Spleen (tissue), 11 donors: Measurements from ENCODE around the gene KRAS. TPM values are rescaled to one million over a fixed set of nuclear protein-coding genes. Genes with fewer than 3 reads are reported as not detected.

Experiments
- DNase-seq: peaks from one replicate; pipeline ENCODE4 v3.0.0-alpha.2; 2020
- H3K27ac ChIP-seq, 8 donors: fragments of 200-600 bp; sonication (generic) in 7 of 8; 1 replicate in 4 of 8; 2 replicates in 4 of 8; pipeline versions ENCODE4 v1.5.0 to v1.8.0; 2016 to 2021; ENCODE audit warnings: inconsistent platforms in 4 of 8, mild to moderate bottlenecking in 4 of 8, moderate library complexity in 1 of 8
- H3K27me3 ChIP-seq, 7 donors: fragments of 200-600 bp; sonication (generic) in 6 of 7; replicated peaks in 1 of 7; 1 replicate in 4 of 7; 2 replicates in 3 of 7; pipeline versions ENCODE4 v1.5.0 to v1.8.0; 2016 to 2021; ENCODE audit warnings: inconsistent platforms in 3 of 7, mild to moderate bottlenecking in 1 of 7
- H3K36me3 ChIP-seq, 6 donors: fragments of 200-600 bp; sonication (generic) in 5 of 6; 1 replicate in 4 of 6; 2 replicates in 2 of 6; pipeline versions ENCODE4 v1.5.0 to v1.8.0; 2016 to 2021; ENCODE audit warnings: inconsistent platforms in 2 of 6
- H3K4me1 ChIP-seq, 6 donors: fragments of 200-600 bp; sonication (generic) in 5 of 6; 1 replicate in 3 of 6; 2 replicates in 3 of 6; pipeline versions ENCODE4 v1.5.0 to v1.8.0; 2016 to 2021; ENCODE audit warnings: inconsistent platforms in 3 of 6
- H3K4me3 ChIP-seq, 8 donors: fragments of 200-600 bp; sonication (generic) in 7 of 8; 1 replicate in 4 of 8; 2 replicates in 4 of 8; pipeline versions ENCODE4 v1.5.0 to v1.8.0; 2016 to 2021; ENCODE audit warnings: inconsistent platforms in 4 of 8, mild to moderate bottlenecking in 4 of 8, moderate library complexity in 2 of 8
- H3K9me3 ChIP-seq, 8 donors: fragments of 200-600 bp; sonication (generic) in 7 of 8; 1 replicate in 4 of 8; 2 replicates in 4 of 8; pipeline versions ENCODE4 v1.5.0 to v1.8.0; 2016 to 2021; ENCODE audit warnings: inconsistent platforms in 4 of 8
- CTCF ChIP-seq, 11 experiments: fragments of 200-600 bp in 7 of 11; fragments of 450-650 bp in 4 of 11; sonication (generic) in 4 of 11; IDR thresholded peaks in 8 of 11; conservative IDR thresholded peaks in 3 of 11; 1 replicate in 7 of 11; 2 replicates in 4 of 11; pipeline versions ENCODE4 v1.4.0 to v1.8.0; 2016 to 2021; ENCODE audit warnings: antibody characterized with exemption in 11 of 11, inconsistent platforms in 4 of 11, mild to moderate bottlenecking in 1 of 11
- POLR2A ChIP-seq, 3 donors: fragments of 450-650 bp; IDR thresholded peaks; one replicate each; pipeline ENCODE4 v1.5.1; 2017; ENCODE audit warnings: antibody characterized with exemption in 3 of 3, mild to moderate bottlenecking in 1 of 3
- POLR2AphosphoS5 ChIP-seq, 3 donors: sonication (generic); formaldehyde crosslinking; IDR thresholded peaks; one replicate each; pipeline ENCODE4 v1.5.1; 2017; ENCODE audit warnings: antibody characterized with exemption in 3 of 3
- WGBS, 5 donors: extraction: QIAGEN DNeasy Blood & Tissue Kit in 3 of 5; methylation state at CpG; one replicate each; pipeline versions ENCODE4 v1.1.5 to v1.1.7; 2013 to 2018; 5-methylcytosine and 5-hydroxymethylcytosine counted together
- intact Hi-C: fragments of 100-400 bp; cut with DNase I; formaldehyde crosslinking; loops from one replicate; pipeline ENCODE4 v1.15.0; 2023; ENCODE audit warnings: low total_unique reads
- polyA plus RNA-seq, 3 donors: library from polyadenylated mRNA; stranded (reverse); fragments of 200-250 nt; gene quantifications; one replicate each; pipeline ENCODE4 v1.2.1, GENCODE V29; 2013
- total RNA-seq, 7 donors: library from RNA; depleted of rRNA in 3 of 7; stranded (reverse); fragments of >200 nt in 3 of 7; fragmentation: NEBNext Ultra II Directional in 4 of 7; extraction: Animal tissue kit (Norgen Biotek cat#: 25700) in 4 of 7; gene quantifications; one replicate each; pipeline versions ENCODE4 v1.1.0 to v1.2.1, GENCODE V29; 2016 to 2021
- donor health status: healthy with polysubstance abuse.
- donor health status: DM: no; HTN: no; CAD: no; lungs with moderate emphysema.
- donor health status: DM: no; HTN: no; CAD: no.
- donor health status: Bipolar disorder and iron deficiency.
- donor health status: healthy.
- donor health status: DM: no; HTN: no; CAD: no.
- donor health status: DM: yes; HTN: yes; CAD: no.

KRAS gene
- total and polyA plus RNA-seq, 10 donors, result 5.6 to 30.3 (median 21.2) TPM

GRCh38 chr12:25207411-25207810 is 43.3 kb downstream of the KRAS start:
- peaks cover 0 to 91% (median 24%) of the 10 kb centered on the region in 6 donors for H3K36me3 ChIP-seq
- intact Hi-C loops, result no loop called here
- no peak for DNase-seq
- H3K27me3 ChIP-seq, result no peaks in the 10 kb centered on the region
- no peak overlapping the region for H3K27ac ChIP-seq
- H3K9me3 ChIP-seq, result no peaks in the 10 kb centered on the region
- WGBS, 5 donors, result 95 to 99% (median 98%) methylated on average over 6 of the region's 6 CpGs
- H3K4me3 ChIP-seq, result no peak overlapping the region
- peaks cover 0 to 5% (median 0%) of the 10 kb centered on the region in 6 donors for H3K4me1 ChIP-seq
- TF ChIP-seq POLR2AphosphoS5 (IDR thresholded peaks at IDR 0.05) (no peak), POLR2A (IDR thresholded peaks at IDR 0.05) (no peak), CTCF (IDR thresholded peaks at IDR 0.05 in 8 of 11, conservative IDR thresholded peaks at IDR 0.05 in 3 of 11) (no peak)

DNA sequence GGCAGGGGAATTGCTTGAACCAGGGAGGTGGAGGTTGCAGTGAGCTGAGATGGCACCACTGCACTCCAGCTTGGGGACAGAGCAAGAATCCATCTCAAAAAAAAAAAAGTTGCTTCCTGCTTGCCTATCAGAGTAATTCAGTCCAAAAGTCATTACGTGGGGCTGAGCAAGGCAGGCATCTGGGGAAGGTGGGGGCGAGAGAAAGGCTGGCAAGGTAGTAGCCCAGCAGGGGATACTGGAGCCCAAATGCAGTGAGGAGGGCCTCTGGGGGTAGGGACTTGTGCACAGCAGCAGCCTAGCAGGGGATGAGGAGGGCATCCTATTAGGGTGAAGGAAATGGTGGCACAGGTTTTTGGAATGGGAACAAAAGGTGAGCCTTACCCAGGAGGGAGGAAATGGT is 48.6 kb downstream of the KRAS start:
- H3K4me3 ChIP-seq, result no peak overlapping the region
- TF ChIP-seq POLR2AphosphoS5 (IDR thresholded peaks at IDR 0.05) (no peak), POLR2A (IDR thresholded peaks at IDR 0.05) (no peak), CTCF (IDR thresholded peaks at IDR 0.05 in 8 of 11, conservative IDR thresholded peaks at IDR 0.05 in 3 of 11) (no peak)
- no peaks in the 10 kb centered on the region for H3K27me3 ChIP-seq
- H3K36me3 ChIP-seq, result peaks cover 0 to 50% (median 13%) of the 10 kb centered on the region in 6 donors
- intact Hi-C loops, result no loop called here
- 86 to 98% (median 90%) methylated on average over 2 of the region's 2 CpGs for WGBS, 5 donors
- no peak for DNase-seq
- no peak overlapping the region for H3K27ac ChIP-seq
- H3K9me3 ChIP-seq, result no peaks in the 10 kb centered on the region
- H3K4me1 ChIP-seq, result peaks cover 0 to 19% (median 5%) of the 10 kb centered on the region in 6 donors

DNA sequence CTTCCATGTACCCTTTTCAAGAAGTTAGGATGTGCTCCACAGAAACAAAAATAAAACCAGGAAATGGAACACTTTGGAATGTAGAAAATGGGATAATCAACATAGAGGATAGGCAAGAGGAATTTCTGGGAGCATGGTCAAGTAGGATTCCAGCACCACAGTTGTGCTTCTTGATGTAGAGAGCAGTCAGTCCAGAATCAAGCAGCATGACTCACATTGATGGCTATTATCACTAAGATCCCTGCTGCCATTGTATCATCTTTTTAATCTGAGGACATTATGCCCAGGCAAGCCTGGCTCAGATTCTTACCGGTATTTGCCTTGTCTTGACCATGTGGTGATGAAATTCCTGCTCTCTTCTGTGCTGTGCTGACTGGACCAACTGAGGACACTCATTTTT is 50.0 kb downstream of the KRAS start:
- TF ChIP-seq POLR2A (IDR thresholded peaks at IDR 0.05) (no peak), POLR2AphosphoS5 (IDR thresholded peaks at IDR 0.05) (no peak), CTCF (IDR thresholded peaks at IDR 0.05 in 8 of 11, conservative IDR thresholded peaks at IDR 0.05 in 3 of 11) (no peak)
- WGBS, 5 donors, result 92 to 100% (median 97%) methylated on average over 1 of the region's 1 CpG
- no peak overlapping the region for H3K4me3 ChIP-seq

DNA sequence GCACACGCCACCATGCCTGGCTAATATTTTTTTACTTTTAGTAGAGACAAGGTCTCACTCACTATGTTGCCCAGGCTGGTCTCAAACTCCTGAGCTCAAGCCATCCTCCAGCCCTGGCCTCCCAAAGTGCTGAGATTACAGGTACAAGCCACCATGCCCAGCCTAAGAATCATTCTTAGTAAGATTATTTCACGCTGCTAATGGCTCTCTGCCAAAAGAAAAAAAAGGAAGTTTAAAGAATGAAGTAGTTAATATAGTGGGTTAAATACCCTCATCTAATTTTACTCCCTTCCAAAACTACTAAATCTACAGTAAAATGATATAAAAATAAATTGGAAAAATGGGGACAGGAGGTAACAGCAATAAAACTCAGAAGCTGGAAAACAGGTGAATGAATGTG is 53.1 kb downstream of the KRAS start:
- Histone ChIP-seq H3K36me3 (peaks cover 0 to 6% (median 0%) of the 10 kb centered on the region in 6 donors), H3K27me3 (no peaks in the 10 kb centered on the region), H3K4me1 (peaks cover 5 to 45% (median 22%) of the 10 kb centered on the region in 6 donors), H3K27ac (no peak overlapping the region), H3K9me3 (no peaks in the 10 kb centered on the region), H3K4me3 (no peak overlapping the region)
- 57 to 66% (median 59%) methylated on average over 2 of the region's 2 CpGs for WGBS, 5 donors
- intact Hi-C loops, result no loop called here
- DNase-seq, result no peak
- TF ChIP-seq CTCF (IDR thresholded peaks at IDR 0.05 in 8 of 11, conservative IDR thresholded peaks at IDR 0.05 in 3 of 11) (no peak), POLR2AphosphoS5 (IDR thresholded peaks at IDR 0.05) (no peak), POLR2A (IDR thresholded peaks at IDR 0.05) (no peak)

More for the DNA sequence above, 50.0 kb downstream of the KRAS start:
- H3K9me3 ChIP-seq, result no peaks in the 10 kb centered on the region
- intact Hi-C loops, result no loop called here
- peaks cover 5 to 32% (median 15%) of the 10 kb centered on the region in 6 donors for H3K4me1 ChIP-seq
- DNase-seq, result no peak
- H3K27me3 ChIP-seq, result no peaks in the 10 kb centered on the region
- H3K27ac ChIP-seq, result no peak overlapping the region
- H3K36me3 ChIP-seq, result peaks cover 0 to 36% (median 4%) of the 10 kb centered on the region in 6 donors
